ENCODE data around the gene XKR7. TPM values are rescaled to one million over a fixed set of nuclear protein-coding genes. Genes with fewer than 3 reads are reported as not detected.

Gene XKR7, protein sequence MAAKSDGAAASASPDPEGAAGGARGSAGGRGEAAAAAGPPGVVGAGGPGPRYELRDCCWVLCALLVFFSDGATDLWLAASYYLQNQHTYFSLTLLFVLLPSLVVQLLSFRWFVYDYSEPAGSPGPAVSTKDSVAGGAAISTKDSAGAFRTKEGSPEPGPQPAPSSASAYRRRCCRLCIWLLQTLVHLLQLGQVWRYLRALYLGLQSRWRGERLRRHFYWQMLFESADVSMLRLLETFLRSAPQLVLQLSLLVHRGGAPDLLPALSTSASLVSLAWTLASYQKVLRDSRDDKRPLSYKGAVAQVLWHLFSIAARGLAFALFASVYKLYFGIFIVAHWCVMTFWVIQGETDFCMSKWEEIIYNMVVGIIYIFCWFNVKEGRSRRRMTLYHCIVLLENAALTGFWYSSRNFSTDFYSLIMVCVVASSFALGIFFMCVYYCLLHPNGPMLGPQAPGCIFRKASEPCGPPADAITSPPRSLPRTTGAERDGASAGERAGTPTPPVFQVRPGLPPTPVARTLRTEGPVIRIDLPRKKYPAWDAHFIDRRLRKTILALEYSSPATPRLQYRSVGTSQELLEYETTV
- total RNA-seq (2022; extraction: Qiagen RNA extraction), result 0.01 TPM in 3 of 5 replicates, not detected in the others

DNA sequence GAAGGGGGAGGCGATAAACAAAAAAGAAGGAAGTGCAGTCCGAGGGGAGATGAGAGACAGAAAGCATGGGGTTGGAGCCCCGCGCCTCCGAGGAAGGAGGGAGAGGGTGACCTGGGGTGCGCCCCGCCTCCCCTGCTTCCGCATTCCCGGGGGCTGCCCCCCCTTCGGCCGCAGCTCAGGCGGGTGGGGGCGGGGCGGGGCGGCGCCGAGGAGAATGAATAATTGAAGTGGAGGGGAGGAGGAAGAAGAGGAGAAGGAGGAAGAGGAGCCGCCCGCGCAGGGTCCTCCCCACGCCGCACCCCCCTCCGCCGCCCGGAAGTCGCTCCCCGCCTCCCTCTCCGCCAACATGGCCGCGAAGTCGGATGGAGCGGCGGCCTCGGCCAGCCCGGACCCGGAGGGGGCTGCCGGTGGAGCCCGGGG is at the start of gene XKR7:
XKR7 (plus strand) TSS at position 322 of the 420 bp plus-strand sequence; CDS start at position 347, 25 bp downstream.

DNA sequence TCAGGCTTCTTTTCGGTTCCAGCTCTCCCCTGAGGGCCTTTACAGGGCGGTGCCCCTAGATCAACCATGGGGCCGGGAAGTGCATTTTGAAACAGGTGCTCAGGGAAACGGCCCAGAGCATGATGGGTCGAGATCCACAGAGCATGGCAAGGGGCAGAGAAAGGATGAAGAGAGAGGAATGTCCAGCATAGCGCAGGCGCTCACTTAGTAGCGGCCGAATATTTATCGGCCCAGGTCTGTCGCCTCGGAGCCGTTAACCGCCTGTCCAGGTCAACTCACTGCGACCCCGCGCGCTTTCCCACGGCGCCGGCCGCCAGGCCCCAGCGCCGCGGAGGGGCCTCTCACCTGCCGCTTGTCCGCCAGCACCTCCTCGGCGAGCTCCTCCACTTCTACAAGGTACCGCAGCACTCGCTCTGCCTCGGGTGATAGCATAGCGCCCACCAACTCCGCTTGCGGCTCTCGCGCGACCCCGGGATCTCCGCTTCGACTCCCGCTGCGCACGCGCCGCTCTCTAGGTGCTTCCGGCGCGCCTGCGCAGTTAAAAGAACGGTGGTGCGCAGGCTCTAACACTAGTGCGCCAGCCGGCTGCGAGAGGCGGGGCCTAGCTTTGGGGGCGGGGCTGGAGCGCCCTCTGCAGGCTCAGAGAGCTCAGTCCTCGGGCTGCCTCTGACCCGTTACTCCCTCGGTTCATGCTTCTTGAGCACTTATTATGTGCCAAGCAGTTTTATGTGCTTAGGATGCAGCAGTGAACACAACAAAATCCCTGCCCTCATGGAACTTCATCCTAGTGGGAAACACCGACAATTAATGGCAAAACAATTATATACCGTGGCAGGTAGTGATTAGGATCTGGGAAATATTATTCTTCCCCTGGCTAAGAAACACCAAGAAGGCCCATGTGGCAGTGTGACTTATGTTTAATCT is 16.2 kb upstream of the XKR7 start, which contains the start of gene PDRG1:
PDRG1 (minus strand) TSS at position 517 of the 924 bp plus-strand sequence; CDS start at position 432, 85 bp downstream.

DNA sequence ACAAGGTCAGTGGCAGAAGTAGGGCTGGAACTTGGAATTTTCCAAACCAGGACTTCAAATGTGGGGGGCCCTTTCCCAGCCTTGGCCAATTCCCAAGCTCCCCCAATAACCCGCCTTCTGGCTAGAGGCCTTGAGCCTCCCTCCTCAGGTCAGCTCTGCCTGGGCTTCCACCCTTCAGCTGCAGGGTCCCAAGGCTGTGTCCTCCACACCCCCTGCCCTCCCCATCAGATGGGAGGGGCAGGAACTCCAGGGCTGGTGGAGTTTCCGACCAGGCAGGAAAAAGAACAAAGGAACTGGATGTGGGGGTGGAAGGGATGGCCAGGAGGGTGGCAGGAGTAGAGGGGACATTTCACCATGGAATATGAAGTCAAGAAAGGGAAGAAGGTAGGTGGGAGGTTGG is 42.1 kb downstream of the XKR7 start, which contains the start of gene CCM2L:
CCM2L (plus strand) TSS at position 338 of the 400 bp plus-strand sequence; CDS start at position 355, 17 bp downstream.

DNA sequence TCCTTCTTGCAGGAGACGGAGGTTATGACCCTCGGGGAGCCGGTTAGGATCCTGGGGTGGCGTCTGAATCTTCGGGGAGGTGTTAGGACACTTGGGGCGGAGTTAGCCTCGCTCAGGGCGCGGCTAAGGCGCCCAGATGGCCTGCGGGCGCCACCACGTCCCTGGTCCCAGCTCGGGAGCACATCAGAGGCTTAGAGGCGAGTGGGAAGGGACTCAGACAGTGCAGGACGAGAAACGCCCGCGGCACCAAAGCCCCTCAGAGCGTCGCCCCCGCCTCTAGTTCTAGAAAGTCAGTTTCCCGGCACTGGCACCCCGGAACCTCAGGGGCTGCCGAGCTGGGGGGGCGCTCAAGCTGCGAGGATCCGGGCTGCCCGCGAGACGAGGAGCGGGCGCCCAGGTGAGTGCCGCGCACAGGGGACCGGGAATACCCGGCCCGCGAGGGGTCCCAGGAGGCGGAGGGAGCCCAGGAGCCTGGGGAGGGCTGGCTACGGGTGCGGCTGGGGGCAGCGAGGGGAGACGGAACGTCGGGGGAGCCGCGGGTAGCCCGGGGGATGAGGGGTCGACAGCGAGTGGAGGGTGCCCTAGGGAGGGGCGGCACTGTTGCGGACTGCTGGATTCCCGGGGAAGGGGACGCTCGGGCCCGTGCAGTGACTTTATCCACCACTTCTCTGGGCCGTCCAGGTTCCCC is 84.3 kb downstream of the XKR7 start, which contains the start of gene HCK:
HCK (plus strand) TSS at position 153 of the 688 bp plus-strand sequence.

Other genes starting within 250 kb of the XKR7 start
- gene BCL2L1, start 245.3 kb upstream of the XKR7 start, total RNA-seq (2022; extraction: Qiagen RNA extraction), result 289 to 327 TPM (median 306 TPM) in 5 replicates
- 95.0 to 121 TPM (median 100 TPM) in 5 replicates for gene TPX2, start 228.9 kb upstream of the XKR7 start, total RNA-seq (2022; extraction: Qiagen RNA extraction)
- 0.35 to 0.84 TPM (median 0.45 TPM) in 5 replicates for gene MYLK2, start 148.8 kb upstream of the XKR7 start, total RNA-seq (2022; extraction: Qiagen RNA extraction)
- 0.21 to 0.53 TPM (median 0.30 TPM) in 5 replicates for gene FOXS1, start 122.5 kb upstream of the XKR7 start, total RNA-seq (2022; extraction: Qiagen RNA extraction)
- gene DUSP15, start 97.6 kb upstream of the XKR7 start, total RNA-seq (2022; extraction: Qiagen RNA extraction), result 0.75 to 1.1 TPM (median 0.94 TPM) in 5 replicates
- gene TTLL9, start 97.5 kb upstream of the XKR7 start, total RNA-seq (2022; extraction: Qiagen RNA extraction), result 0.03 to 0.12 TPM in 2 of 5 replicates, not detected in the others
- gene PDRG1, start 16.1 kb upstream of the XKR7 start, total RNA-seq (2022; extraction: Qiagen RNA extraction), result 28.2 to 32.8 TPM (median 28.8 TPM) in 5 replicates
- 0.29 to 0.64 TPM (median 0.37 TPM) in 5 replicates for gene CCM2L, start 42.3 kb downstream of the XKR7 start, total RNA-seq (2022; extraction: Qiagen RNA extraction)
- gene HCK, start 84.1 kb downstream of the XKR7 start, total RNA-seq (2022; extraction: Qiagen RNA extraction), result 0.05 to 0.11 TPM (median 0.06 TPM) in 5 replicates
- gene TM9SF4, start 141.6 kb downstream of the XKR7 start, total RNA-seq (2022; extraction: Qiagen RNA extraction), result 33.6 to 38.1 TPM (median 35.6 TPM) in 5 replicates
- 16.9 to 18.6 TPM (median 18.0 TPM) in 5 replicates for gene PLAGL2, start 239.6 kb downstream of the XKR7 start, total RNA-seq (2022; extraction: Qiagen RNA extraction)
- gene POFUT1, start 239.7 kb downstream of the XKR7 start, total RNA-seq (2022; extraction: Qiagen RNA extraction), result 40.8 to 47.4 TPM (median 44.6 TPM) in 5 replicates